ENCODE data around the gene TPCN1. TPM values are rescaled to one million over a fixed set of nuclear protein-coding genes. Genes with fewer than 3 reads are reported as not detected.

TPCN1 gene
- total and polyA plus RNA-seq, 2 of the 8 experiments (the other 6 are each of a cell fraction or from before 2014, with no cell fraction given), result 14.9 to 21.4 TPM

DNA sequence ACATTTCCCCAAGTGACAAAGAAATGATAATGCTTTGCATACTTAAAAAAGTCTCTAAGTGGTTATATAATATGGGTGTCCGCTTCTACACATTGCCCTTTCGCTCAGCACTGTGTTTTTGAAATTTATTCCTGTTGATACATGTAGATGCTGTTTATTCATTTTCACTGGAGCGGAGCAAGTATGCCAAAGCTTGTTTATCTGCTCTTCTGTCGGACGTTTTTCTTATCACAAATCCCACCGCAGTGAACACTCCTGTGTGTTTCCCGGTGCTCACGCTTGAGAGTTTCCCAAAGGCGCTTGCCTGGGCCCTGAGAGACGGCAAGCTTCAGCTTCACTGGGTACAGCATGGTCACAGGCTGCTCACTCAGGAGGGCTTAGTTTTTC lies 50.2 kb downstream of the TPCN1 start:
- no peaks in the 10 kb centered on the region for H3K79me2 ChIP-seq (ENCODE audit: control insufficient read depth in 1 of 2, insufficient read depth in 2 of 2, low read length in 2 of 2)
- H2BK12ac ChIP-seq (ENCODE audit: low read depth, low read length), result no peak overlapping the region
- H3K23ac ChIP-seq (ENCODE audit: insufficient read length), result no peak overlapping the region
- H3K23me2 ChIP-seq (ENCODE audit: low read depth, low read length), result no peaks in the 10 kb centered on the region
- H3K4me1 ChIP-seq (replicated peaks in 1 of 4; ENCODE audit: control insufficient read depth in 3 of 4, insufficient read depth in 4 of 4, low read length in 3 of 4), result no peaks in the 10 kb centered on the region; a peak in 1 of 7 replicates
- WGBS, 2 experiments (ENCODE audit: extremely low coverage in 1 of 2, insufficient coverage in 1 of 2, insufficient read length in 1 of 2, insufficient replicate concordance in 2 of 2, low coverage in 1 of 2, low lambda C conversion rate in 2 of 2, missing lambda C conversion rate in 1 of 2), result 95% methylated on average over 10 of the region's 10 CpGs; no CpG with 5 or more reads in 1 of the 2 experiments
- H3K4me3 ChIP-seq (ENCODE audit: extremely low read depth in 1 of 4, insufficient read depth in 2 of 4, low read depth in 3 of 4, low read length in 4 of 4), result no peak overlapping the region
- H4K91ac ChIP-seq (replicated peaks; ENCODE audit: insufficient read length, low read length), result no peak overlapping the region
- no peak overlapping the region for H2BK20ac ChIP-seq (ENCODE audit: low read length)
- no peak overlapping the region for H3K4ac ChIP-seq (replicated peaks; ENCODE audit: insufficient read length, low read depth, low read length)
- FAIRE-seq (no peak), DNase-seq (ENCODE audit: low read depth in 1 of 2, low spot score in 2 of 2) (no peak)
- H4K8ac ChIP-seq (ENCODE audit: extremely low read depth, insufficient read depth, low read length), result no peak overlapping the region
- H3K27ac ChIP-seq (ENCODE audit: low read depth, low read length), result no peak overlapping the region
- no peaks in the 10 kb centered on the region for H3K27me3 ChIP-seq (replicated peaks in 1 of 4; ENCODE audit: control insufficient read depth in 3 of 4, extremely low read depth in 1 of 4, insufficient read depth in 3 of 4, low read length in 3 of 4)
- H4K5ac ChIP-seq (ENCODE audit: insufficient read length, low read depth, low read length), result no peak overlapping the region
- H3K18ac ChIP-seq (ENCODE audit: extremely low read depth, low read length), result no peak overlapping the region
- H2AFZ ChIP-seq (ENCODE audit: low read length), result no peak overlapping the region
- no peak overlapping the region for H3K14ac ChIP-seq (ENCODE audit: insufficient read length)
- H2BK5ac ChIP-seq (ENCODE audit: low read depth, low read length), result no peak overlapping the region
- ChIA-PET CTCF (ENCODE audit: partially characterized antibody) (interaction anchor here (0.5 to 1.4 kb wide), 4 partner anchors 11 to 522 kb away, joined by 3 to 5 read pairs (median 4); partner anchors contain the start of gene TPCN1), POLR2A (ENCODE audit: partially characterized antibody) (interaction anchor here (0.9 to 1.8 kb wide), 4 partner anchors 13 to 79 kb away, joined by 3 read pairs; no protein-coding TSS in a partner anchor)
- no peaks in the 10 kb centered on the region for H3K79me1 ChIP-seq (ENCODE audit: low read depth, low read length)
- H3K56ac ChIP-seq (replicated peaks; ENCODE audit: insufficient read length, low read depth, low read length), result no peak overlapping the region
- H3K4me2 ChIP-seq (ENCODE audit: insufficient read depth in 1 of 2, low read depth in 2 of 2, low read length in 2 of 2), result no peak overlapping the region
- H2BK120ac ChIP-seq (replicated peaks; ENCODE audit: low read depth, low read length), result no peak overlapping the region
- H4K20me1 ChIP-seq (replicated peaks in 1 of 2; ENCODE audit: control insufficient read depth in 1 of 2, insufficient read depth in 2 of 2, low read length in 2 of 2), result peaks cover 0 to 8% of the 10 kb centered on the region in 2 experiments
- no peaks in the 10 kb centered on the region; a peak in 1 of 8 replicates for H3K36me3 ChIP-seq (ENCODE audit: control insufficient read depth in 2 of 4, insufficient read depth in 4 of 4, low read length in 3 of 4)
- no peaks in the 10 kb centered on the region for H3K9me3 ChIP-seq (ENCODE audit: insufficient read depth in 2 of 2, low read depth in 1 of 2, low read length in 1 of 2)
- H3K9ac ChIP-seq (replicated peaks in 1 of 4; ENCODE audit: extremely low read depth in 1 of 4, low read depth in 3 of 4, low read length in 3 of 4), result no peak overlapping the region
- H2BK15ac ChIP-seq (ENCODE audit: low read length), result no peak overlapping the region
- H2AK5ac ChIP-seq (ENCODE audit: low read depth, low read length), result no peak overlapping the region
- TF ChIP-seq, protein P1, sequence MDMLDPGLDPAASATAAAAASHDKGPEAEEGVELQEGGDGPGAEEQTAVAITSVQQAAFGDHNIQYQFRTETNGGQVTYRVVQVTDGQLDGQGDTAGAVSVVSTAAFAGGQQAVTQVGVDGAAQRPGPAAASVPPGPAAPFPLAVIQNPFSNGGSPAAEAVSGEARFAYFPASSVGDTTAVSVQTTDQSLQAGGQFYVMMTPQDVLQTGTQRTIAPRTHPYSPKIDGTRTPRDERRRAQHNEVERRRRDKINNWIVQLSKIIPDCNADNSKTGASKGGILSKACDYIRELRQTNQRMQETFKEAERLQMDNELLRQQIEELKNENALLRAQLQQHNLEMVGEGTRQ (IDR thresholded peaks at IDR 0.05; ENCODE audit: low read length), result no peak
- no peak for TF ChIP-seq SIX5 (IDR thresholded peaks at IDR 0.05; ENCODE audit: low read depth, low read length)
- TF ChIP-seq CTBP2 (IDR thresholded peaks at IDR 0.05; ENCODE audit: borderline replicate concordance, insufficient read depth, insufficient read length, low read length), result no peak
- TF ChIP-seq NRF1 (IDR thresholded peaks at IDR 0.05; ENCODE audit: low read depth, low read length), result no peak
- TF ChIP-seq POLR2AphosphoS5 (IDR thresholded peaks at IDR 0.05; ENCODE audit: low read depth, low read length), result no peak
- TF ChIP-seq CHD1 (IDR thresholded peaks at IDR 0.05; ENCODE audit: low read depth, low read length), result no peak
- no peak for TF ChIP-seq CHD2 (IDR thresholded peaks at IDR 0.05; ENCODE audit: low read length)
- TF ChIP-seq PHF8 (conservative IDR thresholded peaks at IDR 0.05; ENCODE audit: low read depth, low read length), result no peak
- no peak for TF ChIP-seq SRF (IDR thresholded peaks at IDR 0.05; ENCODE audit: low read depth, low read length)
- TF ChIP-seq TAF7 (optimal IDR thresholded peaks at IDR 0.05; ENCODE audit: borderline replicate concordance, low read depth, low read length), result no peak
- TF ChIP-seq SIN3A (conservative IDR thresholded peaks at IDR 0.05 in 1 of 2, IDR thresholded peaks at IDR 0.05 in 1 of 2; ENCODE audit: low read depth in 1 of 2, low read length in 2 of 2), result no peak
- TF ChIP-seq TBP (IDR thresholded peaks at IDR 0.05; ENCODE audit: low read depth, low read length), result no peak
- TF ChIP-seq SUZ12 (IDR thresholded peaks at IDR 0.05; ENCODE audit: low read length), result no peak

Data from H1 (cell line).